SK-N-SH (cell line): ENCODE measurements around the gene PRKAB2.
"Not testable (repeated sequence)": the region's sequence is repeated elsewhere in the genome, so short reads cannot be mapped to it uniquely, and the experiment has no call there.

Source experiments
- CTCF ChIP-seq: fragments of 200-600 bp; sonication (generic); IDR thresholded peaks from 2 replicates; pipeline ENCODE4 v1.6.1; 2017; ENCODE audit warnings: antibody characterized with exemption, mild to moderate bottlenecking, moderate library complexity
- MAX ChIP-seq: IDR thresholded peaks from 2 replicates; pipeline ENCODE4 v1.4.0; 2012; ENCODE audit warnings: low read depth
- POLR2AphosphoS5 ChIP-seq: IDR thresholded peaks from 2 replicates; pipeline ENCODE4 v1.6.1; 2012; ENCODE audit warnings: low read depth, low read length
- RAD21 ChIP-seq: IDR thresholded peaks from 2 replicates; pipeline ENCODE4 v1.6.1; 2012; ENCODE audit warnings: mild to moderate bottlenecking, low read length
- RCOR1 ChIP-seq: fragments of 150-350 bp; IDR thresholded peaks from 2 replicates; pipeline ENCODE4 v1.6.1; 2017; ENCODE audit warnings: antibody characterized with exemption, low read length
- REST ChIP-seq: IDR thresholded peaks from 2 replicates; pipeline ENCODE4 v1.6.1; 2012; ENCODE audit warnings: mild to moderate bottlenecking, low read depth, low read length, moderate library complexity
- RFX5 ChIP-seq: IDR thresholded peaks from 2 replicates; pipeline ENCODE4 v1.6.1; 2012; ENCODE audit warnings: mild to moderate bottlenecking, improper control_type of control experiment, low read length
- SIN3A ChIP-seq: IDR thresholded peaks from 2 replicates; pipeline ENCODE4 v1.6.1; 2012; ENCODE audit warnings: low read depth, mild to moderate bottlenecking, low read length, moderate library complexity, borderline replicate concordance
- ZBTB33 ChIP-seq: IDR thresholded peaks from 2 replicates; pipeline ENCODE4 v1.4.0; 2012; ENCODE audit warnings: low read depth, borderline replicate concordance

- TF ChIP-seq CTCF, POLR2AphosphoS5, RCOR1, ZBTB33, MAX, RFX5, RAD21, REST, SIN3A: not testable (repeated sequence)
These were observed 57.9 kb downstream of the PRKAB2 start for GRCh38 chr1:147114353-147114752.
